Medulla oblongata (tissue), 1 donor: Measurements from ENCODE around the gene C6orf118.

ENCODE experiments used
- DNase-seq: peaks from one replicate; pipeline ENCODE4 v3.0.0-alpha.2; 2015; ENCODE audit errors: extremely low spot score

C6orf118 gene

GRCh38 chr6:165308926-165309731 is at the start of gene C6orf118:
Gene C6orf118 (minus strand): TSS chr6:165309605. CDS start chr6:165309586, 19 bp downstream.
- peak; percentile 23 for DNase-seq

- no peak for DNase-seq
Observed at GRCh38 chr6:165345700-165346099, 36.3 kb upstream of the C6orf118 start.

GRCh38 chr6:165340532-165340931 is 31.1 kb upstream of the C6orf118 start:
- no peak for DNase-seq

- DNase-seq = no peak
Observed at GRCh38 chr6:165325609-165326008, 16.2 kb upstream of the C6orf118 start.

GRCh38 chr6:165321555-165322145 is 12.2 kb upstream of the C6orf118 start:
- DNase-seq = no peak

- no peak for DNase-seq
Observed at GRCh38 chr6:165321150-165321549, 11.7 kb upstream of the C6orf118 start.

- no peak for DNase-seq
Observed at GRCh38 chr6:165317723-165318122, 8.3 kb upstream of the C6orf118 start.

- no peak for DNase-seq
Observed at GRCh38 chr6:165306955-165307354, 2.5 kb downstream of the C6orf118 start.

GRCh38 chr6:165301372-165302246 is 7.8 kb downstream of the C6orf118 start:
- no peak for DNase-seq

- DNase-seq = no peak
Observed at GRCh38 chr6:165300422-165300936, 8.9 kb downstream of the C6orf118 start.

GRCh38 chr6:165298875-165299274 is 10.5 kb downstream of the C6orf118 start:
- DNase-seq = no peak

GRCh38 chr6:165298402-165298801 is 11.0 kb downstream of the C6orf118 start:
- no peak for DNase-seq

- DNase-seq = no peak
Observed at GRCh38 chr6:165292657-165293056, 16.7 kb downstream of the C6orf118 start.

GRCh38 chr6:165274611-165275010 is 34.8 kb downstream of the C6orf118 start:
- DNase-seq = no peak

- DNase-seq = no peak
Observed at GRCh38 chr6:165272585-165272984, 36.8 kb downstream of the C6orf118 start.

GRCh38 chr6:165268987-165269386 is 40.4 kb downstream of the C6orf118 start:
- DNase-seq = no peak

- no peak for DNase-seq
Observed at GRCh38 chr6:165266621-165267020, 42.8 kb downstream of the C6orf118 start.

- DNase-seq = no peak
Observed at GRCh38 chr6:165266191-165266590, 43.2 kb downstream of the C6orf118 start.

- no peak for DNase-seq
Observed at GRCh38 chr6:165260462-165260861, 48.9 kb downstream of the C6orf118 start.

- no peak for DNase-seq
Observed at GRCh38 chr6:165249808-165250207, 59.6 kb downstream of the C6orf118 start.

GRCh38 chr6:165245701-165246100 is 63.7 kb downstream of the C6orf118 start:
- no peak for DNase-seq

GRCh38 chr6:165245287-165245686 is 64.1 kb downstream of the C6orf118 start:
- DNase-seq = peak; percentile 50
